HG03196 (cell line): ENCODE measurements around the gene A4GALT.
A peak's percentile ranks its signal among the peaks of the same experiment; 100 is the strongest.
"Not testable (repeated sequence)": the region's sequence is repeated elsewhere in the genome, so short reads cannot be mapped to it uniquely, and the experiment has no call there.

Source experiments
- ATAC-seq: cut with Tn5 transposase; IDR thresholded peaks from one replicate; pipeline ENCODE4 v1.9.1; 2021; ENCODE audit not compliant: unreplicated experiment

Gene A4GALT

GRCh38 chr22:42684462-42685195 is 36.0 kb downstream of the A4GALT start:
- no peak for ATAC-seq

GRCh38 chr22:42683578-42684283 is 36.9 kb downstream of the A4GALT start:
- ATAC-seq: no peak

GRCh38 chr22:42682113-42682851 is 38.4 kb downstream of the A4GALT start:
- no peak for ATAC-seq

GRCh38 chr22:42680648-42681047 is 40.0 kb downstream of the A4GALT start:
- ATAC-seq: no peak

- ATAC-seq: no peak
These were observed 41.0 kb downstream of the A4GALT start for GRCh38 chr22:42679691-42680090.

- no peak for ATAC-seq
These were observed 41.8 kb downstream of the A4GALT start for GRCh38 chr22:42678894-42679293.

- ATAC-seq: not testable (repeated sequence)
These were observed 42.7 kb downstream of the A4GALT start for GRCh38 chr22:42677936-42678335.

GRCh38 chr22:42676059-42676607 is 44.5 kb downstream of the A4GALT start:
- ATAC-seq: no peak

GRCh38 chr22:42673898-42674401 is 46.7 kb downstream of the A4GALT start:
- ATAC-seq: no peak

GRCh38 chr22:42673071-42673470 is 47.6 kb downstream of the A4GALT start:
- not testable (repeated sequence) for ATAC-seq

GRCh38 chr22:42670921-42671709 is 49.6 kb downstream of the A4GALT start:
- ATAC-seq: no peak

GRCh38 chr22:42670046-42670445 is 50.6 kb downstream of the A4GALT start:
- ATAC-seq: no peak

GRCh38 chr22:42666393-42666792 is 54.3 kb downstream of the A4GALT start:
- not testable (repeated sequence) for ATAC-seq

- ATAC-seq: no peak
These were observed 55.5 kb downstream of the A4GALT start for GRCh38 chr22:42664976-42665831.

- no peak for ATAC-seq
These were observed 58.5 kb downstream of the A4GALT start for GRCh38 chr22:42661985-42662831.

- ATAC-seq: no peak
These were observed 64.1 kb downstream of the A4GALT start for GRCh38 chr22:42656578-42656977.

GRCh38 chr22:42655693-42656092 is 65.0 kb downstream of the A4GALT start:
- ATAC-seq: peak; percentile 51

GRCh38 chr22:42654436-42655073 is 66.1 kb downstream of the A4GALT start:
- no peak for ATAC-seq
